Astrocyte (in vitro differentiated cells and primary cell): ENCODE data around the gene SARS2. TPM values are rescaled to one million over a fixed set of nuclear protein-coding genes. Genes with fewer than 3 reads are reported as not detected.

Experiments
- DNase-seq: peaks from one replicate; pipeline ENCODE4 v3.0.0-alpha.2; 2010; ENCODE audit warnings: low read depth
- FAIRE-seq: peaks from 2 replicates; lab custom pipeline; 2011; peaks lifted over from hg19 to GRCh38; lab: Jason Lieb, UNC
- H2AFZ ChIP-seq: 2 replicates; pipeline ENCODE4 v1.6.0; 2012; ENCODE audit warnings: low read depth, low read length, inconsistent platforms
- H3K27ac ChIP-seq: 2 replicates; pipeline ENCODE4 v1.5.1; 2011; ENCODE audit warnings: low read depth, low read length, inconsistent platforms
- H3K27me3 ChIP-seq: 2 replicates; pipeline ENCODE4 v1.6.0; 2011; ENCODE audit warnings: low read length, inconsistent platforms; ENCODE audit not compliant: insufficient read depth
- H3K36me3 ChIP-seq: 2 replicates; pipeline ENCODE4 v1.5.1; 2011; ENCODE audit warnings: low read length, inconsistent platforms; ENCODE audit not compliant: insufficient read depth
- H3K4me1 ChIP-seq: 2 replicates; pipeline ENCODE4 v1.5.1; 2011; ENCODE audit warnings: low read length, inconsistent platforms; ENCODE audit not compliant: insufficient read depth
- H3K4me2 ChIP-seq: 2 replicates; pipeline ENCODE4 v1.6.0; 2012; ENCODE audit warnings: low read length, inconsistent platforms
- H3K4me3 ChIP-seq: 2 replicates; pipeline ENCODE4 v1.5.1; 2011; ENCODE audit warnings: low read depth, mild to moderate bottlenecking, low read length, inconsistent platforms; ENCODE audit not compliant: insufficient read depth
- H3K79me2 ChIP-seq: 2 replicates; pipeline ENCODE4 v1.6.0; 2012; ENCODE audit warnings: mild to moderate bottlenecking, low read length, inconsistent platforms; ENCODE audit not compliant: insufficient read depth
- H3K9ac ChIP-seq: 2 replicates; pipeline ENCODE4 v1.6.0; 2012; ENCODE audit warnings: mild to moderate bottlenecking, low read length, inconsistent platforms
- H3K9me3 ChIP-seq: 2 replicates; pipeline ENCODE4 v1.5.1; 2012; ENCODE audit warnings: low read depth, mild to moderate bottlenecking, low read length, inconsistent platforms; ENCODE audit not compliant: insufficient read depth
- H4K20me1 ChIP-seq: 2 replicates; pipeline ENCODE4 v1.6.0; 2012; ENCODE audit warnings: low read length, inconsistent platforms; ENCODE audit not compliant: insufficient read depth
- H3K27ac Mint-ChIP-seq: one replicate; pipeline ENCODE4 v1.8.0; 2021; ENCODE audit warnings: mild to moderate bottlenecking, mixed read lengths; ENCODE audit not compliant: unreplicated experiment
- H3K27me3 Mint-ChIP-seq: one replicate; pipeline ENCODE4 v1.8.0; 2021; ENCODE audit warnings: low read depth, mixed read lengths; ENCODE audit not compliant: unreplicated experiment
- H3K36me3 Mint-ChIP-seq: one replicate; pipeline ENCODE4 v1.8.0; 2021; ENCODE audit warnings: low read depth, mixed read lengths; ENCODE audit not compliant: unreplicated experiment
- H3K4me1 Mint-ChIP-seq: one replicate; pipeline ENCODE4 v1.8.0; 2021; ENCODE audit warnings: low read depth, mixed read lengths; ENCODE audit not compliant: unreplicated experiment
- H3K4me3 Mint-ChIP-seq: one replicate; pipeline ENCODE4 v1.8.0; 2021; ENCODE audit warnings: mild to moderate bottlenecking, moderate library complexity, mixed read lengths; ENCODE audit not compliant: unreplicated experiment
- H3K9me3 Mint-ChIP-seq: one replicate; pipeline ENCODE4 v1.8.0; 2021; ENCODE audit warnings: mild to moderate bottlenecking, mixed read lengths; ENCODE audit not compliant: unreplicated experiment
- CTCF ChIP-seq: IDR thresholded peaks from 2 replicates; pipeline ENCODE4 v1.5.1; 2011; ENCODE audit warnings: low read depth, mild to moderate bottlenecking, inconsistent platforms, low read length, moderate library complexity; ENCODE audit not compliant: insufficient read depth
- EZH2 ChIP-seq: IDR thresholded peaks from 2 replicates; pipeline ENCODE4 v1.6.1; 2012; ENCODE audit warnings: mild to moderate bottlenecking, low read length, inconsistent platforms; ENCODE audit not compliant: insufficient read depth
- total RNA-seq: library from RNA; stranded (reverse); gene quantifications from 2 replicates; pipeline ENCODE4 v1.2.1, GENCODE V29; 2021

SARS2 gene
- total RNA-seq, 1 donor from 2014 or later, result 24.8 TPM

GRCh38 chr19:38918526-38918925 lies 12.0 kb downstream of the SARS2 start:
- Mint-ChIP-seq H3K4me3 (no peak overlapping the region), H3K27me3 (no peaks in the 10 kb centered on the region), H3K36me3 (peaks cover 19% of the 10 kb centered on the region), H3K4me1 (no peaks in the 10 kb centered on the region), H3K9me3 (no peaks in the 10 kb centered on the region), H3K27ac (no peak overlapping the region)
- H3K27ac ChIP-seq, result no peak overlapping the region
- no peak overlapping the region for H2AFZ ChIP-seq
- peaks cover 8% of the 10 kb centered on the region for H4K20me1 ChIP-seq
- no peak overlapping the region for H3K4me2 ChIP-seq
- FAIRE-seq, result no peak
- no peaks in the 10 kb centered on the region for H3K27me3 ChIP-seq
- peaks cover 4% of the 10 kb centered on the region for H3K36me3 ChIP-seq
- H3K9me3 ChIP-seq, result no peaks in the 10 kb centered on the region
- no peak overlapping the region for H3K9ac ChIP-seq
- H3K79me2 ChIP-seq, result no peaks in the 10 kb centered on the region
- no peaks in the 10 kb centered on the region for H3K4me1 ChIP-seq
- DNase-seq, result no peak
- H3K4me3 ChIP-seq, result no peak overlapping the region
- no peak for TF ChIP-seq EZH2
- no peak for TF ChIP-seq CTCF

- no peak overlapping the region for H3K4me2 ChIP-seq
- no peaks in the 10 kb centered on the region for H3K9me3 ChIP-seq
- H3K27ac ChIP-seq, result no peak overlapping the region
- Mint-ChIP-seq H3K4me3 (no peak overlapping the region), H3K9me3 (no peaks in the 10 kb centered on the region), H3K27ac (no peak overlapping the region), H3K36me3 (peaks cover 19% of the 10 kb centered on the region), H3K27me3 (no peaks in the 10 kb centered on the region), H3K4me1 (no peaks in the 10 kb centered on the region)
- no peaks in the 10 kb centered on the region for H3K79me2 ChIP-seq
- FAIRE-seq (no peak), DNase-seq (no peak)
- no peaks in the 10 kb centered on the region for H3K27me3 ChIP-seq
- no peak for TF ChIP-seq EZH2
- no peak for TF ChIP-seq CTCF
- H3K4me1 ChIP-seq, result no peaks in the 10 kb centered on the region
- no peak overlapping the region for H3K4me3 ChIP-seq
- H2AFZ ChIP-seq, result no peak overlapping the region
- H3K9ac ChIP-seq, result no peak overlapping the region
- H4K20me1 ChIP-seq, result peaks cover 8% of the 10 kb centered on the region
- H3K36me3 ChIP-seq, result peaks cover 4% of the 10 kb centered on the region
Measured at GRCh38 chr19:38917921-38918491, 12.6 kb downstream of the SARS2 start.

- Mint-ChIP-seq H3K27me3 (no peaks in the 10 kb centered on the region), H3K36me3 (peaks cover 18% of the 10 kb centered on the region), H3K4me3 (no peak overlapping the region), H3K27ac (no peak overlapping the region), H3K4me1 (no peaks in the 10 kb centered on the region), H3K9me3 (no peaks in the 10 kb centered on the region)
- no peak overlapping the region for H2AFZ ChIP-seq
- H3K9me3 ChIP-seq, result no peaks in the 10 kb centered on the region
- H4K20me1 ChIP-seq, result peaks cover 8% of the 10 kb centered on the region
- no peak overlapping the region for H3K27ac ChIP-seq
- no peak overlapping the region for H3K9ac ChIP-seq
- no peaks in the 10 kb centered on the region for H3K79me2 ChIP-seq
- H3K4me2 ChIP-seq, result no peak overlapping the region
- H3K36me3 ChIP-seq, result peaks cover 4% of the 10 kb centered on the region
- FAIRE-seq (no peak), DNase-seq (no peak)
- no peak overlapping the region for H3K4me3 ChIP-seq
- TF ChIP-seq EZH2 (no peak), CTCF (no peak)
- no peaks in the 10 kb centered on the region for H3K4me1 ChIP-seq
- H3K27me3 ChIP-seq, result peaks cover 2% of the 10 kb centered on the region
Measured at GRCh38 chr19:38917516-38917915, 13.0 kb downstream of the SARS2 start.
